ENCODE measurements around the gene SERPIND1. TPM values are rescaled to one million over a fixed set of nuclear protein-coding genes. Genes with fewer than 3 reads are reported as not detected.

SERPIND1 gene
- total and polyA plus RNA-seq, 2 of the 8 experiments (the other 6 are each of a cell fraction or from before 2014, with no cell fraction given): not detected

GRCh38 chr22:20746431-20747189, 27.3 kb upstream of the SERPIND1 start:
- H3K27ac ChIP-seq (ENCODE audit: low read depth, low read length): no peak overlapping the region
- TF ChIP-seq NRF1 (IDR thresholded peaks at IDR 0.05; ENCODE audit: low read depth, low read length) (no peak), TBP (IDR thresholded peaks at IDR 0.05; ENCODE audit: low read depth, low read length) (no peak), TCF12 (IDR thresholded peaks at IDR 0.05; ENCODE audit: low read depth, low read length) (no peak), RFX5 (IDR thresholded peaks at IDR 0.05; ENCODE audit: borderline replicate concordance, low read depth, low read length) (no peak), POU5F1 (IDR thresholded peaks at IDR 0.05; ENCODE audit: low read depth, low read length) (no peak), RBBP5 (IDR thresholded peaks at IDR 0.05; ENCODE audit: borderline replicate concordance, low read depth, low read length) (no peak), TAF1 (IDR thresholded peaks at IDR 0.05; ENCODE audit: low read depth, low read length) (no peak), TAF7 (optimal IDR thresholded peaks at IDR 0.05; ENCODE audit: borderline replicate concordance, low read depth, low read length) (no peak), ATF3 (IDR thresholded peaks at IDR 0.05; ENCODE audit: insufficient read depth, low read depth, low read length) (no peak), SAP30 (IDR thresholded peaks at IDR 0.05; ENCODE audit: insufficient read depth, insufficient replicate concordance, low read length) (no peak), CBX5 (IDR thresholded peaks at IDR 0.05; ENCODE audit: low read depth, low read length) (no peak), SP2 (IDR thresholded peaks at IDR 0.05; ENCODE audit: low read length) (no peak)

More at GRCh38 chr22:20746431-20747189, 27.3 kb upstream of the SERPIND1 start:
- Histone ChIP-seq H4K8ac (ENCODE audit: extremely low read depth, insufficient read depth, low read length) (no peak overlapping the region), H3K9ac (replicated peaks in 1 of 4; ENCODE audit: extremely low read depth in 1 of 4, low read depth in 3 of 4, low read length in 3 of 4) (no peak overlapping the region), H3K36me3 (ENCODE audit: control insufficient read depth in 2 of 4, insufficient read depth in 4 of 4, low read length in 3 of 4) (no peaks in the 10 kb centered on the region; a peak in 3 of 8 replicates), H3K23me2 (ENCODE audit: low read depth, low read length) (no peaks in the 10 kb centered on the region), H3K4me2 (ENCODE audit: insufficient read depth in 1 of 2, low read depth in 2 of 2, low read length in 2 of 2) (no peak overlapping the region), H3K27me3 (replicated peaks in 1 of 4; ENCODE audit: control insufficient read depth in 3 of 4, extremely low read depth in 1 of 4, insufficient read depth in 3 of 4, low read length in 3 of 4) (no peaks in the 10 kb centered on the region), H3K56ac (replicated peaks; ENCODE audit: insufficient read length, low read depth, low read length) (no peak overlapping the region), H3K18ac (ENCODE audit: extremely low read depth, low read length) (no peak overlapping the region), H2BK120ac (replicated peaks; ENCODE audit: low read depth, low read length) (no peak overlapping the region), H2AFZ (ENCODE audit: low read length) (no peak overlapping the region), H3K79me1 (ENCODE audit: low read depth, low read length) (no peaks in the 10 kb centered on the region), H2BK20ac (ENCODE audit: low read length) (no peak overlapping the region), H3K79me2 (ENCODE audit: control insufficient read depth in 1 of 2, insufficient read depth in 2 of 2, low read length in 2 of 2) (no peaks in the 10 kb centered on the region), H3K4me1 (replicated peaks in 1 of 4; ENCODE audit: control insufficient read depth in 3 of 4, insufficient read depth in 4 of 4, low read length in 3 of 4) (no peaks in the 10 kb centered on the region), H4K91ac (replicated peaks; ENCODE audit: insufficient read length, low read length) (no peak overlapping the region), H3K14ac (ENCODE audit: insufficient read length) (no peak overlapping the region), H3K23ac (ENCODE audit: insufficient read length) (no peak overlapping the region), H4K5ac (ENCODE audit: insufficient read length, low read depth, low read length) (no peak overlapping the region), H3K4ac (replicated peaks; ENCODE audit: insufficient read length, low read depth, low read length) (no peak overlapping the region), H3K9me3 (ENCODE audit: insufficient read depth in 2 of 2, low read depth in 1 of 2, low read length in 1 of 2) (no peaks in the 10 kb centered on the region), H4K20me1 (replicated peaks in 1 of 2; ENCODE audit: control insufficient read depth in 1 of 2, insufficient read depth in 2 of 2, low read length in 2 of 2) (peaks cover 2 to 8% of the 10 kb centered on the region in 2 experiments), H3K4me3 (ENCODE audit: extremely low read depth in 1 of 4, insufficient read depth in 2 of 4, low read depth in 3 of 4, low read length in 4 of 4) (no peak overlapping the region), H2BK15ac (ENCODE audit: low read length) (no peak overlapping the region), H2BK12ac (ENCODE audit: low read depth, low read length) (no peak overlapping the region), H2AK5ac (ENCODE audit: low read depth, low read length) (no peak overlapping the region), H2BK5ac (ENCODE audit: low read depth, low read length) (no peak overlapping the region)
- CTCF ChIA-PET (ENCODE audit: partially characterized antibody): interaction anchor here (0.8 to 1.6 kb wide), 4 partner anchors 9 to 37 kb away, joined by 3 to 7 read pairs (median 3); no protein-coding TSS in a partner anchor
- FAIRE-seq (no peak), DNase-seq (ENCODE audit: low read depth in 1 of 2, low spot score in 2 of 2) (no peak)
- POLR2A ChIA-PET (ENCODE audit: partially characterized antibody): no interaction called here
- 90% methylated on average over 9 of the region's 9 CpGs; no CpG with 5 or more reads in 1 of the 2 experiments for WGBS, 2 experiments (ENCODE audit: extremely low coverage in 1 of 2, insufficient coverage in 1 of 2, insufficient read length in 1 of 2, insufficient replicate concordance in 2 of 2, low coverage in 1 of 2, low lambda C conversion rate in 2 of 2, missing lambda C conversion rate in 1 of 2)

Data from H1 (cell line).